ENCODE results near the gene LRMDA. TPM values are rescaled to one million over a fixed set of nuclear protein-coding genes. Genes with fewer than 3 reads are reported as not detected.

The LRMDA gene
- total RNA-seq, 1 donor from 2014 or later, result 2.1 TPM

GRCh38 chr10:76403912-76404311 lies 972.5 kb downstream of the LRMDA start:
- no peak overlapping the region for H3K27ac Mint-ChIP-seq (ENCODE audit: unreplicated experiment)
- no peak for TF ChIP-seq CTCF (IDR thresholded peaks at IDR 0.05; ENCODE audit: partially characterized antibody, unreplicated experiment)
- H3K4me1 Mint-ChIP-seq (ENCODE audit: low read depth, unreplicated experiment), result no peaks in the 10 kb centered on the region
- H3K9me3 Mint-ChIP-seq (ENCODE audit: unreplicated experiment), result no peaks in the 10 kb centered on the region
- no peaks in the 10 kb centered on the region for H3K27me3 Mint-ChIP-seq (ENCODE audit: unreplicated experiment)
- peaks cover 5% of the 10 kb centered on the region for H3K36me3 Mint-ChIP-seq (ENCODE audit: unreplicated experiment)
- DNase-seq, result no peak
- no peak overlapping the region for H3K4me3 Mint-ChIP-seq (ENCODE audit: unreplicated experiment)

GRCh38 chr10:76404531-76404930 lies 973.1 kb downstream of the LRMDA start:
- Mint-ChIP-seq H3K27ac (ENCODE audit: unreplicated experiment) (no peak overlapping the region), H3K4me3 (ENCODE audit: unreplicated experiment) (no peak overlapping the region), H3K27me3 (ENCODE audit: unreplicated experiment) (no peaks in the 10 kb centered on the region), H3K36me3 (ENCODE audit: unreplicated experiment) (peaks cover 5% of the 10 kb centered on the region), H3K4me1 (ENCODE audit: low read depth, unreplicated experiment) (no peaks in the 10 kb centered on the region), H3K9me3 (ENCODE audit: unreplicated experiment) (no peaks in the 10 kb centered on the region)
- DNase-seq, result no peak
- TF ChIP-seq CTCF (IDR thresholded peaks at IDR 0.05; ENCODE audit: partially characterized antibody, unreplicated experiment), result no peak

GRCh38 chr10:76405922-76406321 lies 974.5 kb downstream of the LRMDA start:
- H3K9me3 Mint-ChIP-seq (ENCODE audit: unreplicated experiment), result no peaks in the 10 kb centered on the region
- no peak overlapping the region for H3K4me3 Mint-ChIP-seq (ENCODE audit: unreplicated experiment)
- no peak overlapping the region for H3K27ac Mint-ChIP-seq (ENCODE audit: unreplicated experiment)
- no peaks in the 10 kb centered on the region for H3K27me3 Mint-ChIP-seq (ENCODE audit: unreplicated experiment)
- TF ChIP-seq CTCF (IDR thresholded peaks at IDR 0.05; ENCODE audit: partially characterized antibody, unreplicated experiment), result no peak
- DNase-seq, result no peak
- H3K4me1 Mint-ChIP-seq (ENCODE audit: low read depth, unreplicated experiment), result no peaks in the 10 kb centered on the region
- peaks cover 5% of the 10 kb centered on the region for H3K36me3 Mint-ChIP-seq (ENCODE audit: unreplicated experiment)

GRCh38 chr10:76408646-76409045 lies 977.2 kb downstream of the LRMDA start:
- no peak overlapping the region for H3K4me3 Mint-ChIP-seq (ENCODE audit: unreplicated experiment)
- no peak for DNase-seq
- H3K36me3 Mint-ChIP-seq (ENCODE audit: unreplicated experiment), result peaks cover 10% of the 10 kb centered on the region
- H3K9me3 Mint-ChIP-seq (ENCODE audit: unreplicated experiment), result peaks cover 2% of the 10 kb centered on the region
- no peak overlapping the region for H3K27ac Mint-ChIP-seq (ENCODE audit: unreplicated experiment)
- H3K4me1 Mint-ChIP-seq (ENCODE audit: low read depth, unreplicated experiment), result no peaks in the 10 kb centered on the region
- no peak for TF ChIP-seq CTCF (IDR thresholded peaks at IDR 0.05; ENCODE audit: partially characterized antibody, unreplicated experiment)
- H3K27me3 Mint-ChIP-seq (ENCODE audit: unreplicated experiment), result no peaks in the 10 kb centered on the region

- peaks cover 5% of the 10 kb centered on the region for H3K36me3 Mint-ChIP-seq (ENCODE audit: unreplicated experiment)
- H3K4me1 Mint-ChIP-seq (ENCODE audit: low read depth, unreplicated experiment), result peaks cover 4% of the 10 kb centered on the region
- H3K9me3 Mint-ChIP-seq (ENCODE audit: unreplicated experiment), result peaks cover 2% of the 10 kb centered on the region
- no peak for TF ChIP-seq CTCF (IDR thresholded peaks at IDR 0.05; ENCODE audit: partially characterized antibody, unreplicated experiment)
- no peak for DNase-seq
- no peak overlapping the region for H3K4me3 Mint-ChIP-seq (ENCODE audit: unreplicated experiment)
- no peak overlapping the region for H3K27ac Mint-ChIP-seq (ENCODE audit: unreplicated experiment)
- H3K27me3 Mint-ChIP-seq (ENCODE audit: unreplicated experiment), result peaks cover 2% of the 10 kb centered on the region
These were observed 980.5 kb downstream of the LRMDA start for GRCh38 chr10:76411729-76412435.
